B cell (primary cell): ENCODE results near the gene CPNE4. TPM values are rescaled to one million over a fixed set of nuclear protein-coding genes. Genes with fewer than 3 reads are reported as not detected.

Experiments
- ATAC-seq: fragments of 200-7000 bp; cut with Tn5 transposase; one replicate; pipeline ENCODE4 v1.10.0; 2021; ENCODE audit warnings: low read depth, mild to moderate bottlenecking, moderate number of reproducible peaks, moderate library complexity
- CTCF ChIA-PET: fragments of 350-600 bp; sonication (Branson Sonifier 250); formaldehyde crosslinking; loops from one replicate; lab custom pipeline; 2021; ENCODE audit warnings: antibody characterized with exemption, inconsistent platforms; lab: Charles Lee
- POLR2A ChIA-PET: fragments of 350-600 bp; sonication (Branson Sonifier 250); formaldehyde crosslinking; loops from one replicate; lab custom pipeline; 2021; ENCODE audit warnings: antibody characterized with exemption; lab: Charles Lee
- DNase-seq: peaks from one replicate; pipeline ENCODE4 v3.0.0; 2013
- H2AFZ ChIP-seq: 2 replicates; pipeline ENCODE4 v1.6.1; 2012; ENCODE audit warnings: mild to moderate bottlenecking, low read depth, low read length; ENCODE audit not compliant: insufficient read depth, poor library complexity, severe bottlenecking
- H3K27ac ChIP-seq, 2 donors: 1 replicate in 1 of 2; 2 replicates in 1 of 2; pipeline ENCODE4 v1.5.1; 2012 to 2013; ENCODE audit warnings: low read length in 2 of 2, mild to moderate bottlenecking in 2 of 2, moderate library complexity in 1 of 2
- H3K27me3 ChIP-seq, 4 experiments: fragments of 200-600 bp in 1 of 4; sonication (generic) in 1 of 4; replicated peaks in 1 of 4; 1 replicate in 2 of 4; 2 replicates in 2 of 4; pipeline versions ENCODE4 v1.6.1 to v1.7.0; 2013 to 2016; ENCODE audit warnings: low read length in 3 of 4, mild to moderate bottlenecking in 2 of 4, mixed read lengths in 1 of 4, moderate library complexity in 1 of 4; ENCODE audit not compliant: insufficient read depth in 4 of 4, control insufficient read depth in 3 of 4; ENCODE audit errors: control extremely low read depth in 1 of 4
- H3K36me3 ChIP-seq, 2 experiments: replicated peaks in 1 of 2; 1 replicate in 1 of 2; 2 replicates in 1 of 2; pipeline versions ENCODE4 v1.6.1 to v1.7.1; 2013; ENCODE audit warnings: low read length in 1 of 2; ENCODE audit not compliant: insufficient read depth in 2 of 2, control insufficient read depth in 1 of 2; ENCODE audit errors: control extremely low read depth in 1 of 2, extremely low read depth in 1 of 2
- H3K4me1 ChIP-seq, 2 donors: fragments of 200-600 bp in 1 of 2; sonication (generic) in 1 of 2; 1 replicate in 1 of 2; 2 replicates in 1 of 2; pipeline versions ENCODE4 v1.5.1 to v1.6.1; 2013 to 2017; ENCODE audit warnings: low read length in 2 of 2; ENCODE audit not compliant: control insufficient read depth in 2 of 2, insufficient read depth in 2 of 2
- H3K4me2 ChIP-seq: replicated peaks from 2 replicates; pipeline ENCODE3; 2012; ENCODE audit warnings: mild to moderate bottlenecking, low read depth, low read length; ENCODE audit not compliant: poor library complexity, severe bottlenecking
- H3K4me3 ChIP-seq, 5 experiments: fragments of 200-600 bp in 1 of 5; sonication (generic) in 1 of 5; 1 replicate in 3 of 5; 2 replicates in 2 of 5; pipeline versions ENCODE4 v1.5.1 to v1.7.0; 2011 to 2016; ENCODE audit warnings: low read length in 4 of 5, mild to moderate bottlenecking in 4 of 5, low read depth in 2 of 5, control low read depth in 1 of 5, moderate library complexity in 1 of 5; ENCODE audit not compliant: insufficient read depth in 1 of 5; ENCODE audit errors: control extremely low read depth in 1 of 5, extremely low read depth in 1 of 5
- H3K79me2 ChIP-seq: fragments of 200-600 bp; sonication (generic); one replicate; pipeline ENCODE4 v1.6.0; 2016; ENCODE audit warnings: low read length; ENCODE audit not compliant: control insufficient read depth, insufficient read depth
- H3K9ac ChIP-seq: fragments of 200-600 bp; sonication (generic); 2 replicates; pipeline ENCODE4 v1.6.1; 2017; ENCODE audit warnings: mild to moderate bottlenecking, low read length, moderate library complexity
- H3K9me3 ChIP-seq, 3 donors: one replicate each; pipeline versions ENCODE4 v1.6.1 to v1.7.1; 2013; ENCODE audit warnings: low read length in 2 of 3; ENCODE audit not compliant: control insufficient read depth in 2 of 3, insufficient read depth in 1 of 3; ENCODE audit errors: control extremely low read depth in 1 of 3
- H4K20me1 ChIP-seq: 2 replicates; pipeline ENCODE4 v1.6.0; 2012; ENCODE audit warnings: mild to moderate bottlenecking, low read length; ENCODE audit not compliant: insufficient read depth, control insufficient read depth, poor library complexity, severe bottlenecking
- H3K27ac Mint-ChIP-seq: one replicate; pipeline ENCODE4 v1.8.0; 2021; ENCODE audit warnings: mixed read lengths
- H3K27me3 Mint-ChIP-seq: one replicate; pipeline ENCODE4 v1.8.0; 2021; ENCODE audit warnings: mixed read lengths
- H3K4me1 Mint-ChIP-seq: one replicate; pipeline ENCODE4 v1.8.0; 2021; ENCODE audit warnings: mixed read lengths
- H3K4me3 Mint-ChIP-seq: one replicate; pipeline ENCODE4 v1.8.0; 2021; ENCODE audit warnings: mixed read lengths
- H3K9me3 Mint-ChIP-seq: one replicate; pipeline ENCODE4 v1.8.0; 2022; ENCODE audit warnings: mixed read lengths; ENCODE audit not compliant: insufficient read depth
- CTCF ChIP-seq: fragments of 200-600 bp; IDR thresholded peaks from one replicate; pipeline ENCODE4 v1.8.0; 2022; ENCODE audit warnings: antibody characterized with exemption, mild to moderate bottlenecking
- EZH2 ChIP-seq: IDR thresholded peaks from 2 replicates; pipeline ENCODE4 v1.6.1; 2012; ENCODE audit warnings: borderline replicate concordance, low read depth, mild to moderate bottlenecking, moderate library complexity, low read length; ENCODE audit not compliant: insufficient read depth, poor library complexity, severe bottlenecking
- WGBS: methylation state at CpG from one replicate; pipeline ENCODE4 v1.1.5; 2013; ENCODE audit warnings: missing lambda C conversion rate; ENCODE audit not compliant: insufficient coverage; 5-methylcytosine and 5-hydroxymethylcytosine counted together
- intact Hi-C: fragments of 100-400 bp; cut with micrococcal nuclease; formaldehyde crosslinking; loops from one replicate; pipeline ENCODE4 v1.10.0; 2022
- polyA plus RNA-seq: library from polyadenylated mRNA; depleted of rRNA; stranded (reverse); fragments of >200 nt; gene quantifications from 2 replicates; pipeline ENCODE4 v1.2.3, GENCODE V29; 2012
- total RNA-seq, 2 donors: library from RNA; stranded (reverse); fragments of 120-200 nt in 1 of 2; gene quantifications; 1 replicate in 1 of 2; 2 replicates in 1 of 2; pipeline versions ENCODE4 v1.2.3 to v1.2.4, GENCODE V29; 2013 to 2022

Gene CPNE4
- total and polyA plus RNA-seq, 2 donors (not counting 1 experiment from before 2014, with no cell fraction given) = not detected

GRCh38 chr3:131755380-131755779, 279.4 kb downstream of the CPNE4 start:
- H3K79me2 ChIP-seq = no peaks in the 10 kb centered on the region
- H3K4me1 ChIP-seq = no peaks in the 10 kb centered on the region
- H3K36me3 ChIP-seq = no peaks in the 10 kb centered on the region
- no peak overlapping the region for H3K27ac Mint-ChIP-seq
- no peaks in the 10 kb centered on the region for H4K20me1 ChIP-seq
- no peak overlapping the region for H3K4me2 ChIP-seq
- no peaks in the 10 kb centered on the region for H3K4me1 Mint-ChIP-seq
- ChIA-PET CTCF (interaction anchor here (1.2 kb wide), 1 partner anchor 40 kb away, joined by 5 read pairs; no protein-coding TSS in a partner anchor), POLR2A (no interaction called here)
- H3K9me3 ChIP-seq = peaks cover 0 to 5% (median 0%) of the 10 kb centered on the region in 3 donors
- H3K27me3 ChIP-seq = peaks cover 0 to 3% (median 0%) of the 10 kb centered on the region in 4 experiments
- H2AFZ ChIP-seq = no peak overlapping the region
- peaks cover 13% of the 10 kb centered on the region for H3K27me3 Mint-ChIP-seq
- H3K4me3 Mint-ChIP-seq = no peak overlapping the region
- H3K9ac ChIP-seq = no peak overlapping the region
- intact Hi-C loops = no loop called here
- DNase-seq (no peak), ATAC-seq (no peak)
- no peaks in the 10 kb centered on the region for H3K9me3 Mint-ChIP-seq
- H3K27ac ChIP-seq = no peak overlapping the region
- no peak for TF ChIP-seq CTCF
- H3K4me3 ChIP-seq = no peak overlapping the region

DNA sequence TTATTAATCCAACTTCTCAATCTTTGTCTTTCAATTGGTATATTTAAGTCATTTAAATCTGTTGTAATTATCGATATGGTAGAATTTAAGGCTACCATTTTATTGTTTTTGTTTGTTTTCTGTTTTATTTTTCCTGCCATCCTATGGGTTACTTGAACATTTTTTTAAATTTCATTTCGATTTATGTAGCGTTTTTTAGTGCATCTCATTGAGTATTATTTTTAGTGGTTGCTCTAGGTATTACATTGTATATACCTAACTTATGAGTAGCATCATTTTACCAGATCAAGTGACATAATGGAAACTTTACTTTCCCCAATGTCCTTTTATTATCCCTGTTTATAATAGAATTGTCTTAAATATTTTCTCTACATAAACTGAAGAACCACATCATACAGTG, 284.6 kb downstream of the CPNE4 start:
- H3K4me3 Mint-ChIP-seq = no peak overlapping the region
- WGBS = no CpG with 5 or more reads among the region's 3 CpGs

More for the DNA sequence above, 284.6 kb downstream of the CPNE4 start:
- ATAC-seq (no peak), DNase-seq (no peak)
- Histone ChIP-seq H3K27me3 (no peaks in the 10 kb centered on the region), H3K9me3 (no peaks in the 10 kb centered on the region), H2AFZ (no peak overlapping the region), H3K36me3 (no peaks in the 10 kb centered on the region), H3K4me3 (no peak overlapping the region), H3K9ac (no peak overlapping the region), H3K27ac (no peak overlapping the region), H3K79me2 (no peaks in the 10 kb centered on the region), H4K20me1 (no peaks in the 10 kb centered on the region), H3K4me1 (no peaks in the 10 kb centered on the region), H3K4me2 (no peak overlapping the region)
- no peaks in the 10 kb centered on the region for H3K4me1 Mint-ChIP-seq
- intact Hi-C loops = no loop called here
- peaks cover 10% of the 10 kb centered on the region for H3K27me3 Mint-ChIP-seq
- H3K27ac Mint-ChIP-seq = no peak overlapping the region
- ChIA-PET CTCF (no interaction called here), POLR2A (no interaction called here)
- H3K9me3 Mint-ChIP-seq = no peaks in the 10 kb centered on the region
- TF ChIP-seq CTCF (no peak), EZH2 (no peak)
